GM21723 (cell line): ENCODE results near the gene PEF1.

Source experiments
- ATAC-seq: cut with Tn5 transposase; IDR thresholded peaks from one replicate; pipeline ENCODE4 v1.9.1; 2021; ENCODE audit warnings: mild to moderate bottlenecking, moderate library complexity; ENCODE audit not compliant: unreplicated experiment

The PEF1 gene

DNA sequence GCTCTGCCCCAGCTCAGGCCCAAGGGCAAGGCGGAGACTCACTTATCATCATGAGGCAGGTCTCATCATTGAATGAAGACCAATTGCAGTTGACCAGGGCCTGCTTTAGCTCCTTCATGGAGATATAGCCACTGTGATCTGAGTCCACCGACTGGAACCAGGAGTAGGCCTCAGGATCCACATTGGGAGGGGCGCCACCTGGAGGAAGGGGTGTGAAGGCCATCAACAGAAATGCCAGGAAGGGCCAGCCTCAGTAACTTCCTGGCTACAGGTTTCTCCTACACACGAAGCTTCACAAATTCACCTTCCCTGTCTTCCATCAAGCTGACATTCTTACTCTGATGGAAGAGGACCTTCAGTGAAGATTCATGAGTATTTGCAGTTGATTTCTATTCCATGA lies 11.6 kb downstream of the PEF1 start:
- ATAC-seq: no peak

- no peak for ATAC-seq
Measured at GRCh38 chr1:31632649-31633048, 12.0 kb downstream of the PEF1 start.

GRCh38 chr1:31628931-31629556 lies 15.6 kb downstream of the PEF1 start:
- no peak for ATAC-seq

- no peak for ATAC-seq
Measured at GRCh38 chr1:31627930-31628559, 16.6 kb downstream of the PEF1 start.

DNA sequence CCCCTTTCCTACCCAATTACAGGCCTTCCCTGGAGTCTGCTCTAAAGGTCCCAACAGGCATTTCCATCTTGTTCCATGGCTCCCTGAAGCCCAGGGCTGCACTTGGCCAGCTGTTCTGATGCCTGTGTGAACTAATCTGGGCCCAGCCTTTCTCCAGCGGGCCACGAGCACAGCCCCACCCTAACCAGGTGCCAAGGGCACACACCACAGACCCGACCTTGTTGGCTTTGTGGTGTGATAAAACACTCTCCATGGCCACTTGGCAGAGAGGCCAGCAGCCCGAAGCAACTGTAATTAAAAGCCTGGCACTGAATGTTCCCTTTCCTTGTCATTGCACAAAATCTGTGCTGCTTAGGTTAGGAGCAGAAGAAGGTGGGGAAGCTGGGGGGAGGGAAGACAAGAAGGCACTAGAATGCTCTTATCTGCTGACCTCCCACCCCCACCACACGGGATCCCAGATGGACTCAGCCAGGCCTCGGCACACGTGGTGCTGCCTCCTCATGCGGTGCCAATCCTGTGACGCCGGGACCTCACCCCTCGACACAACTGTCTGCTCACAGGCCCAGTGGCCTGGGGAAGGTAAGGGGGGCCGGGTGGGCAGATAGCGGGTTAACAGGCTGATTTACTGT lies 17.3 kb downstream of the PEF1 start:
- no peak for ATAC-seq

DNA sequence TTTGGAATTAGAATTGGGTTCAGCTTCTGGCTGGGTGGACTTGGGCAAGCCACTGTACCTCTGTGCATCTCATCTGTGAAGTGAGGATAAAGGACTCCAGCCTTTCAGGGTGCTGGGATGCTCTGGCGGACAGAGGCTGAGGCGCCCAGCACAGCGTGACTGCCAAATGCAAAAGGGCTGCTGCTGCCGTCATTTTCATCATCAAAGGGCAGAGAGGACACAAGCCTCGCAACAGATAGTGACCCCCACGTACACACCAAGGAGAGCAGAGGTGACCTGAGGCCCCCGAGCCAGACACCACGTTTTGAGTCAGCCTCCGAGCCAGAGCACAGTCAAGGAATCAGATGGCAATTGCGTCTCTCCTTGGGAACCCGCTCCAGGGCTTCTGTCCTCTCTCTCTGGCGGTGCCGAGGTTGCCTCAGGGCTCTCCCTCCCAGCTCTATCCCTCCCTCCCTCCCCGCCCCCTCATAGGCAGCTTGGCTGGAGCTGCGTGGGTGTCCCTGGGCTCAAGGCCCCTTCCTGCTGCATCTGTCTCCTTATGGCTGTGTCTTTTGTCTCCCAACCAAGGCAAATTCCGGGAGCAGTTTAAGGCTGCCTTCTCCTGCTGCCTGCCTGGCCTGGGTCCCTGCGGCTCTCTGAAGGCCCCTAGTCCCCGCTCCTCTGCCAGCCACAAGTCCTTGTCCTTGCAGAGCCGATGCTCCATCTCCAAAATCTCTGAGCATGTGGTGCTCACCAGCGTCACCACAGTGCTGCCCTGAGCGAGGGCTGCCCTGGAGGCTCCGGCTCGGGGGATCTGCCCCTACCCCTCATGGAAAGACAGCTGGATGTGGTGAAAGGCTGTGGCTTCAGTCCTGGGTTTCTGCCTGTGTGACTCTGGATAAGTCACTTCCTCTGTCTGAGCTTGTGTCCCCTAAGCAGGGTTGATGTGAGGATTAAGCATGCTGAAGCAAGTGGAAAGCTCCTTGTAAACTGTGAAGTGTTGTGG lies 18.2 kb downstream of the PEF1 start:
- ATAC-seq: no peak

DNA sequence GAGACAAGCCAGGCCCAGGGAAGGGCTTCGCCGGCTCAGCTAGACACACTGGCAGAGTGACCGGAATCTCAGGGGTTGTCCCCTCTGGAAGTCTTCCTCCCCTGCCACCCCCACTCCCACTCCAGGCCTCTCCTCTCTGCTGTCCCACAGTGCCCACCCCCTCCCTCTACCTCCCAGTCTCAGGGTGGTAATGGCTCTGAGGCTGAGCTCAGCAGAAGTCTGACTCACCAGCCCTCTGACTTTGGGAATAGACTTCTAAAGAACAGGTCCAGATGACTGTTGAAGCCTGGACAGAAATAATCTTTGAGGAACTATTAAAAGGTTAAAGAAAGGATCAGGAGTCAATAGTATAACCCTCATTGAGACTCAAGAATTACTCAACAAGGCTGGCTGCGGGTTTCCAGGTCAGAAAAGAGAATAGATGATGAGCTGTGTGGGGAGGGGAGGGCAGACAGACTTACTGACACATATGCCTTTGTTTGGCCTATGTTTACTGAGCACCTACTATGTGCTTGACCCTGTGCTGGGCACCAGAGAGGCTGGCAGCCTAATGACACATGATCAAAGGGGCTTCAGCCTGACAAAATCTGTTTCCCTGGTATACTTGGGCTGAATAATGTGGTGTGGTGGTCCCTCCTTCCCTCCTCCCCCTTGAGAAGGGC lies 19.0 kb downstream of the PEF1 start:
- ATAC-seq: no peak

- ATAC-seq: no peak
Measured at GRCh38 chr1:31624731-31625514, 19.8 kb downstream of the PEF1 start.

- no peak for ATAC-seq
Measured at GRCh38 chr1:31624309-31624708, 20.4 kb downstream of the PEF1 start.

- no peak for ATAC-seq
Measured at GRCh38 chr1:31623365-31623764, 21.3 kb downstream of the PEF1 start.

GRCh38 chr1:31621847-31622730 lies 22.6 kb downstream of the PEF1 start:
- ATAC-seq: no peak

- ATAC-seq: no peak
Measured at GRCh38 chr1:31621498-31621820, 23.2 kb downstream of the PEF1 start.

- no peak for ATAC-seq
Measured at GRCh38 chr1:31620631-31621497, 23.8 kb downstream of the PEF1 start.

DNA sequence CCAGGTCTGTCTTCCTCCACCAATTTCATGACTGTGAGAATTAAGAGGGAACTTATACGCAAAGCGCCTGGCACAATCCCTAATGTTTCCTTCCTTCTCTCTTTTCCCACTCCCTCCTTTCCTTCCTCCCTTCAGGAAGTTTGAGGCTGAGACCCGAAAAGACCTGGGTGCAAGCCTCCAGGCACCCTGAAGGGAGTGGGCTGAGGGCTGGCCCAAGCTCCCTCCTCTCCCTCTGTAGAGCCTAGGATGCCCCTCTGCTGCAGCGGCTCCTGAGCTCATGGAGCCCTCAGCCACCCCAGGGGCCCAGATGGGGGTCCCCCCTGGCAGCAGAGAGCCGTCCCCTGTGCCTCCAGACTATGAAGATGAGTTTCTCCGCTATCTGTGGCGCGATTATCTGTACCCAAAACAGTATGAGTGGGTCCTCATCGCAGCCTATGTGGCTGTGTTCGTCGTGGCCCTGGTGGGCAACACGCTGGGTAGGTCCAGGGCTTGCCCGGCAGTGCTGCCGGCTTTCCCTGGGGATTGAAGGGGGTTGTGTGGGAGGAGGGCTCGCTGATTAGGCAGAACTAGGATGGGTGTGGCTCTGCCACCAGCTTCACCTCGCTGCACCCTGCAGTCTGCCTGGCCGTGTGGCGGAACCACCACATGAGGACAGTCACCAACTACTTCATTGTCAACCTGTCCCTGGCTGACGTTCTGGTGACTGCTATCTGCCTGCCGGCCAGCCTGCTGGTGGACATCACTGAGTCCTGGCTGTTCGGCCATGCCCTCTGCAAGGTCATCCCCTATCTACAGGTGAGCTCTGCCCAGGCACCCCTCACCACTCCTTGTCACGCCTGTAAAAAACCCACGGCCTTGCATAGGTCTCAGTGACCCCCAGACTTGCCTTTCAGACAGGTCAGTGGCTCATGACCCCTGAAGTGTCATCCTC lies 25.5 kb downstream of the PEF1 start:
- no peak for ATAC-seq

DNA sequence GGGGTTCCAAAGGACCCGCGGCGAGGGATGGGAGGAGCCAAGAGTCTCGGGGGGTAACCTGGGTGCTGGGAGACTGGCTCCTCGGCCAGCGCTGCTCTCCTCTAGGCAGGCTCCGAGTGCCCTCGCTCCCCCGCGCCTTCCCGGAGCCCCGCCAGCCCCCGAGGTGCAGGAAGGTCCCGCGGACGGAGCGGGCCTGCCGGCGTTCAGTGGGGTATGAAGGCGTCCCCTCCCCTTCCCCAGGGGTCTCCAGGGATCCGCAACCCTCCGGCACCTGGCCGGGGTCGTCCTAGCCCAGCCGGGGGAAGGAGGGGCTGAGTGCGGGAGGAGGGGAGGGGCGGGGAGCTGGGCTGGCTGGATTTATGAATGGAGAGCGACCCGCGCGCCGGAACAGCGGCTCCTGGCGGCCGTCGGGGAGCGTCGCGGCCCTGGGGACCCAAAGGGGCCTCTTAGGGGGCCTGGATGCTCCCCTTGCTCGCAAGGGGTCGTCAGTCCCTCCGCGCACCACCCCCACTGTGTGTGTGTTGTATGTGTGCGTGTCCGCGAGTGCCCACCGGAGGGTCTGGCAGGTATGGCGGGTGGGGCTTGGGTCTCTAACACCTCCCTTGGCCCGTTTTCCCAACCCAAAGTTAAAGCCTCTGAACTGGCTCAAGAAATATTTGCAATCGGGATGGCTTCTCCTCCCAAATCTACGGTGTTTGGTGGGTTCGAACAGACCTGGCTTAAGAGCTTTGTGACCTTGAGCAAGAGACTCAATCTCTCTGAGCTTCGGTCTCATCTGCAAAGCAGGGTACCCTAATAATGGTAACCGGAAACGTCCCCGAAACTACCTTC lies 26.5 kb downstream of the PEF1 start:
- ATAC-seq: no peak

DNA sequence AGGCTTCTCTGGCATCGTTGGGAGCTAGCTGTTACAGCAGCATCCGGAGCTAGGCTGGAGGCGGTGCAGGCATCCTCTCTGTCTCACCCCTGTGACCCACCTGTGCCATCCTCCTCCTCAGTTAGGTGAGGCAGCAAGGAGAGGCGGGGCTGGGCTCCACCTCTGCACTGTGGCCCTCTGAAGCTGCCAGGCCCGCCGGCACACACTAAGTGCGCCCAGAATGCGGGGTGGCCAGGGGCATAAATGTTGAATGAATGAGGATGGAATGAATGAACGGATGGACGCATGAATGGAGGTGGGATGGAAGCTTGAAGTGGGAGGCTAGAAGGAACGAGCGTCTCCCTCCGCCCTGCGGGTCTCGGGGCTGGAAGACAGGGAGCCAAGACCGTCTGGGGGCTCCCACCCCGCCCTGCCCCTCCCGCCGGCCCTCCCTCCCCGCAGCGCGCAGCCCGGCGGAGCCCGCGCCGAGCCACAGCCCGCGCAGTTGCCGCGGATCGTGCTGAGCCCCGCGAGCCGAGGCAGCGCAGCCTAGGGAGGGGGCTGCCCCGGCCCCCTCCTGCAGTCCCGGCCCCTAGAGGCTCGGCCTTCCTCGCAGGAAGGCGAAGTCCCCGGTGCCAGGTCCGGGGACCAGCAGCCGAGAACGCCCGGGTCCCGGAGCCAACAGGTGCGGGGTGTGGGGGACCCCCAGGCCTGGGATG lies 27.3 kb downstream of the PEF1 start, which contains the start of gene HCRTR1:
Gene HCRTR1, plus strand, starts transcription at position 472 of the 698 bp plus-strand sequence. CDS start 1,504 bp downstream, outside the sequence.
- ATAC-seq: no peak
